Midbrain (tissue), 1 donor: ENCODE measurements around the gene AMDHD2.
"Not testable (repeated sequence)": the region's sequence is repeated elsewhere in the genome, so short reads cannot be mapped to it uniquely, and the experiment has no call there.

Experiments
- DNase-seq: peaks from one replicate; lab custom pipeline; 2025; lab: John Stamatoyannopoulos, UW

The AMDHD2 gene

GRCh38 chr16:2580143-2580542 is 60.0 kb downstream of the AMDHD2 start:
- DNase-seq = not testable (repeated sequence)

DNA sequence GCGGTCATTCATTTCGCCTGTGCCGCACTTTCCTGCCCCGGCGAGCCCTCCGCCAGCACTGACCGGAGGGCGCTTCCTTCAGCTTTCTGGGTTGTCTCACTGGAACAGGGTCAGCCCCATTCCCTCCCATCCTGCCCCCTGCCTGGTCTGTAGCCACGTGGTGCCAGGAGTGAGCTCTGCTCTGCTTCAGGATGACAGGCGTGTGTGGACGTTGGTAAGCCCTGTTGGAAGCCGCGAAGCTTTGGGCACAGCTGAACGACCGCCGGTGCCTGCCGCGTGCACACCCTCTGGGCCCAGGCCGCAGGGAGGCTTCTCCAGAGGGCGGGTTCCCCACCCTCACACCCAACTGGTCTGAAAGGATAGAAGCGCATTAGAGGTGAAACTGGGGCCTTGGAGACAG is 60.6 kb downstream of the AMDHD2 start:
- DNase-seq = not testable (repeated sequence)
